Lower leg skin (tissue), 4 donors: ENCODE results near the gene KRTAP4-11. TPM values are rescaled to one million over a fixed set of nuclear protein-coding genes. Genes with fewer than 3 reads are reported as not detected.
"Not testable (repeated sequence)": the region's sequence is repeated elsewhere in the genome, so short reads cannot be mapped to it uniquely, and the experiment has no call there.

Experiments
- DNase-seq, 2 donors: peaks; one replicate each; pipeline ENCODE4 v3.0.0-alpha.2; 2019; ENCODE audit warnings: low spot score in 2 of 2
- H3K4me3 ChIP-seq: fragments of 200-600 bp; sonication (generic); 2 replicates; pipeline ENCODE4 v1.5.1; 2017; ENCODE audit warnings: mild to moderate bottlenecking, low read depth; ENCODE audit not compliant: poor library complexity, severe bottlenecking
- CTCF ChIP-seq, 3 donors: fragments of 450-650 bp; IDR thresholded peaks; one replicate each; pipeline ENCODE4 v1.5.1; 2016; ENCODE audit warnings: antibody characterized with exemption in 3 of 3, mild to moderate bottlenecking in 3 of 3, moderate library complexity in 2 of 3
- POLR2A ChIP-seq, 2 donors: fragments of 450-650 bp; IDR thresholded peaks; one replicate each; pipeline ENCODE4 v1.6.1; 2016 to 2017; ENCODE audit warnings: antibody characterized with exemption in 2 of 2, mild to moderate bottlenecking in 1 of 2, moderate library complexity in 1 of 2
- WGBS, 2 donors: methylation state at CpG; one replicate each; pipeline ENCODE4 v1.1.5; 2018; 5-methylcytosine and 5-hydroxymethylcytosine counted together
- intact Hi-C: fragments of 100-400 bp; cut with DNase I; formaldehyde crosslinking; loops from one replicate; pipeline ENCODE4 v1.15.0; 2023; ENCODE audit warnings: low total_unique reads
- total RNA-seq, 4 donors: library from RNA; depleted of rRNA; stranded (reverse); fragments of >200 nt; gene quantifications; one replicate each; pipeline ENCODE4 v1.1.0, GENCODE V29; 2016

The KRTAP4-11 gene
- total RNA-seq, result 10 to 100 TPM in 1 of 4 donors, under 1 TPM in 1, not detected in 2; 0.89 to 20.6 TPM

GRCh38 chr17:41117846-41118386 lies at the start of gene KRTAP4-11:
KRTAP4-11 (minus strand) TSS chr17:41118373; CDS start chr17:41118315, 58 bp downstream.
- DNase-seq, intact Hi-C loops, H3K4me3 ChIP-seq: not testable (repeated sequence)
- WGBS, 2 donors, result 80 to 81% methylated on average over 8 to 10 of the region's 10 CpGs

- no peak for DNase-seq
- 82 to 89% methylated on average over 7 of the region's 7 CpGs for WGBS, 2 donors
- TF ChIP-seq POLR2A (IDR thresholded peaks at IDR 0.05) (no peak), CTCF (IDR thresholded peaks at IDR 0.05) (no peak)
- intact Hi-C loops, result no loop called here
- H3K4me3 ChIP-seq, result no peak overlapping the region
Observed at GRCh38 chr17:41167561-41167960, 49.4 kb upstream of the KRTAP4-11 start.

GRCh38 chr17:41163828-41164227 lies 45.7 kb upstream of the KRTAP4-11 start:
- 76 to 80% methylated on average over 7 of the region's 7 CpGs for whole genome bisulfite sequencing, 2 donors
- TF ChIP-seq CTCF (IDR thresholded peaks at IDR 0.05) (no peak), POLR2A (IDR thresholded peaks at IDR 0.05) (no peak)
- H3K4me3 ChIP-seq, result no peak overlapping the region
- intact Hi-C loops, result no loop called here
- no peak for DNase-seq

- WGBS, 2 donors, result 85 to 90% methylated on average over 1 of the region's 1 CpG
- H3K4me3 ChIP-seq, result no peak within 1 kb of the TSS
- intact Hi-C loops, result no loop called here
- TF ChIP-seq POLR2A (IDR thresholded peaks at IDR 0.05) (no peak), CTCF (IDR thresholded peaks at IDR 0.05) (no peak)
- DNase-seq, result no peak
Observed at GRCh38 chr17:41160648-41161047, 42.5 kb upstream of the KRTAP4-11 start, which contains the start of gene KRTAP4-4. KRTAP4-4 (minus strand) TSS chr17:41160748; CDS start chr17:41160691, 57 bp downstream.

- DNase-seq, H3K4me3 ChIP-seq, intact Hi-C loops: not testable (repeated sequence)
- 92 to 100% methylated on average over 2 of the region's 3 CpGs for WGBS, 2 donors
Observed at GRCh38 chr17:41160190-41160589, 42.0 kb upstream of the KRTAP4-11 start.

GRCh38 chr17:41153856-41154255 lies 35.7 kb upstream of the KRTAP4-11 start:
- no peak for DNase-seq

More at GRCh38 chr17:41153856-41154255, 35.7 kb upstream of the KRTAP4-11 start:
- H3K4me3 ChIP-seq, result no peak overlapping the region
- TF ChIP-seq POLR2A (IDR thresholded peaks at IDR 0.05), result no peak
- no peak for TF ChIP-seq CTCF (IDR thresholded peaks at IDR 0.05)
- WGBS, 2 donors, result 30 to 50% methylated on average over 2 of the region's 2 CpGs
- intact Hi-C loops, result no loop called here
